ENCODE measurements around the gene H6PD. TPM values are rescaled to one million over a fixed set of nuclear protein-coding genes. Genes with fewer than 3 reads are reported as not detected.

H6PD gene
- total RNA-seq, 2 donors from 2014 or later: 35.0 to 41.0 TPM

DNA sequence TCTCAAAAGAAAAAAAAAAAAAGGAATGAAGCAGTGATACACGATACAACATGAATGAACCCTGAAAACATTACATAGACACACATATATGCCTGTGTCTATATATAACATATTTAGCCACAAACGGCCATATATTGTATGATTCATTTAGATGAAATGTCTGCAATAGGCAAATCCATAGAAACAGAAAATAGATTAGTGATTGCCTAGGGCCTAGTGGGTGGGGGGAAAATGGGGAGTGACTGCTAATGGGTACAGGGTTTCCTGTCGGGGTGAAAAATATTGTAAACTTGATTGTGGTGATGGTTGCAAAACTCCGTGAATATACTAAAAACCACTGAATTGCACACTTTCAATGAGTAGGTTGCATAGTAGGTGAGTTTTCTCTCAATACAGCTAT, 6.0 kb upstream of the H6PD start:
- H3K36me3 ChIP-seq: no peaks in the 10 kb centered on the region
- no peak overlapping the region for H3K4me3 ChIP-seq
- TF ChIP-seq, protein P1, sequence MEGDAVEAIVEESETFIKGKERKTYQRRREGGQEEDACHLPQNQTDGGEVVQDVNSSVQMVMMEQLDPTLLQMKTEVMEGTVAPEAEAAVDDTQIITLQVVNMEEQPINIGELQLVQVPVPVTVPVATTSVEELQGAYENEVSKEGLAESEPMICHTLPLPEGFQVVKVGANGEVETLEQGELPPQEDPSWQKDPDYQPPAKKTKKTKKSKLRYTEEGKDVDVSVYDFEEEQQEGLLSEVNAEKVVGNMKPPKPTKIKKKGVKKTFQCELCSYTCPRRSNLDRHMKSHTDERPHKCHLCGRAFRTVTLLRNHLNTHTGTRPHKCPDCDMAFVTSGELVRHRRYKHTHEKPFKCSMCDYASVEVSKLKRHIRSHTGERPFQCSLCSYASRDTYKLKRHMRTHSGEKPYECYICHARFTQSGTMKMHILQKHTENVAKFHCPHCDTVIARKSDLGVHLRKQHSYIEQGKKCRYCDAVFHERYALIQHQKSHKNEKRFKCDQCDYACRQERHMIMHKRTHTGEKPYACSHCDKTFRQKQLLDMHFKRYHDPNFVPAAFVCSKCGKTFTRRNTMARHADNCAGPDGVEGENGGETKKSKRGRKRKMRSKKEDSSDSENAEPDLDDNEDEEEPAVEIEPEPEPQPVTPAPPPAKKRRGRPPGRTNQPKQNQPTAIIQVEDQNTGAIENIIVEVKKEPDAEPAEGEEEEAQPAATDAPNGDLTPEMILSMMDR (IDR thresholded peaks at IDR 0.05): no peak
- H3K4me1 ChIP-seq: peaks cover 0 to 8% of the 10 kb centered on the region in 2 donors
- H3K9me3 ChIP-seq: no peaks in the 10 kb centered on the region
- no peak for DNase-seq (ENCODE audit: low spot score)
- no peak overlapping the region for H3K27ac ChIP-seq
- H3K27me3 ChIP-seq: no peaks in the 10 kb centered on the region

GRCh38 chr1:9229549-9229948, 5.0 kb upstream of the H6PD start:
- Histone ChIP-seq H3K36me3 (no peaks in the 10 kb centered on the region), H3K4me3 (no peak overlapping the region), H3K27me3 (no peaks in the 10 kb centered on the region), H3K27ac (no peak overlapping the region), H3K4me1 (peaks cover 0 to 15% of the 10 kb centered on the region in 2 donors), H3K9me3 (no peaks in the 10 kb centered on the region)
- TF ChIP-seq, protein P1 (IDR thresholded peaks at IDR 0.05): no peak
- no peak for DNase-seq (ENCODE audit: low spot score)

DNA sequence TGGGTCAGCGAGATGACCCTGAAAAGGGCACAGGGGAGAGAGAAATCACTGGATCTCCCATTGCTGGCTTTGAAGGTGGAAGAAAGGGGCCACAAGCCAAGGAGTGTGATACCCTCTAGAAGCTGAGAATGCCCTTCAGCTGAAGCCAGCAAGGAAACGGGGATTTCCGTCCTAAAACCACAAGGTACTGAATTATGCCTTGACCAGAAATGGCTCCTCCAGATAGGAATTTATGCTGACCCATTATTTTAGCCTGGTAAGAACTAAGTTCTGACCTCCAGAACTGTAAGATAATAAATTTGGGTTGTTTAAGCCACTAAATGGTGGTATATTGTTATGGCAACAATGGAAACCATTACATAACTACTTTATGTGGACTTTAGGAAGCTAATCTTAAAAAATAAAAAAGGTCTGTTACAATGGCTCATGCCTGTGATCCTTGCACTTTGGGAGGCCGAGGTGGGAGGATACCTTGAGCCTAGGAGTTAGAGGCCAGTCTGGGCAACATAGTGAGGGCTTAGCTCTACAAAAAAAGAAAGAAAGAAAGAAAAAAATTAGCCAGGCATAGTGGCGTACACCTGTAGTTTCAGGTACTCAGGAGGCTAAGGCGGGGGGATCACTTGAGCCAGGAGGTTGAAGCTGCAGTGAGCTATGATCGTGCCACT, 3.6 kb upstream of the H6PD start:
- no peaks in the 10 kb centered on the region for H3K27me3 ChIP-seq
- H3K4me3 ChIP-seq: no peak overlapping the region
- no peak for DNase-seq (ENCODE audit: low spot score)
- H3K9me3 ChIP-seq: no peaks in the 10 kb centered on the region
- H3K27ac ChIP-seq: no peak overlapping the region
- no peaks in the 10 kb centered on the region for H3K36me3 ChIP-seq
- TF ChIP-seq, protein P1 (IDR thresholded peaks at IDR 0.05): no peak
- H3K4me1 ChIP-seq: peaks cover 0 to 24% of the 10 kb centered on the region in 2 donors

- H3K27ac ChIP-seq: peak overlapping the region in 1 of 2 donors; percentile 21
- DNase-seq (ENCODE audit: low spot score): no peak
- no peaks in the 10 kb centered on the region for H3K9me3 ChIP-seq
- H3K4me1 ChIP-seq: peaks cover 0 to 32% of the 10 kb centered on the region in 2 donors
- H3K4me3 ChIP-seq: no peak overlapping the region
- H3K36me3 ChIP-seq: no peaks in the 10 kb centered on the region
- no peaks in the 10 kb centered on the region for H3K27me3 ChIP-seq
- TF ChIP-seq, protein P1 (IDR thresholded peaks at IDR 0.05): no peak
Measured at GRCh38 chr1:9231648-9232332, 2.8 kb upstream of the H6PD start.

GRCh38 chr1:9233241-9233941, 1.2 kb upstream of the H6PD start:
- TF ChIP-seq, protein P1 (IDR thresholded peaks at IDR 0.05): peak in 1 of 2 donors; percentile 14
- DNase-seq (ENCODE audit: low spot score): peak; percentile 96
- no peak overlapping the region for H3K4me3 ChIP-seq
- H3K27ac ChIP-seq: peak overlapping the region; percentile 93 to 97
- no peaks in the 10 kb centered on the region for H3K36me3 ChIP-seq
- H3K9me3 ChIP-seq: no peaks in the 10 kb centered on the region
- no peaks in the 10 kb centered on the region for H3K27me3 ChIP-seq
- peaks cover 0 to 44% of the 10 kb centered on the region in 2 donors for H3K4me1 ChIP-seq

Measured in right atrium auricular region (tissue), 2 donors.